ENCODE results near the gene CMIP. TPM values are rescaled to one million over a fixed set of nuclear protein-coding genes. Genes with fewer than 3 reads are reported as not detected.
A peak's percentile ranks its signal among the peaks of the same experiment; 100 is the strongest.

CMIP gene
- total and polyA plus RNA-seq, 10 of the 15 experiments (the other 5 are each of a cell fraction or from before 2014, with no cell fraction given), result 1.2 to 43.2 (median 4.4) TPM

DNA sequence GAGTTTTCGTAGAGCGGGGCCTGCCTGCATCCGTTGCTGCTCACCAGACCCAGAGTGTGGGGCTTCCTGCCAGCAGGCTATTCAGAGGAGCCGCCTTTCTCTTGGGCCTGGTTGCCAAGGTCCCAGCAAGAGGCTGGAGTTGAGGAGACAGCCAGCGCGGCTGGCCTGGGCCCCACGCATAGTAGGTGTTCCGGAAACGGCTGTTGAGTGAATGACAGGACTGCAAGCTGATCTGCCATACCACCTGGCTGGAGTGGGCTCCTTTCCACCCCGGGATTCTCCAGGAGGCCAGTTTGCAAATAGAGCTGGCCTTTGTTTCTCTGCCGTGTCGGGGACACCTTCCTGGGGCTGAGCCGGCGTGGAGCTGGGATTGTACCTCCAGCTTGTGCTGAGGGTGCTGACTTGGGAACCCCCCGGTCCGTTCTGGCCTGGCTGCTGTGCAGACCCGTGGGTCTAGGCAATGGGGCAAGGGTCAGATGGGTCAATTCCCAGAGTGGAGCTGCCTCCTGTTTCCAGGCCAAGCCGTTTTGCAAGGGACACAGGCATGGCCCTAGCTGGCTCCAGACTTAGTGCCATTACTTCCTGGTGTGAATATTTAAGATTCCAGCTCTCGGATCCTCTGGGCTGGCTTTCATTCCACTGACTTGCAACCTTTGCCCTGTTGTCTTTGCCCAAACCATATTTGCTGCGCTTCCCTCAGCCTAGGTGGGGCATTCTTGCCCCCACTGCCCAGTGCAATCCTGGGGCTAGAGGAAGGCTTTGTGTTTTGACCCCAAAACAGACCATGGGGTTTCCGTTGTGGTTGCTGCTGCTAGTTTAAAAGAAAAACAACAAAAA, 68.8 kb downstream of the CMIP start:
- peak overlapping the region; percentile 35 for H3K27ac ChIP-seq (ENCODE audit: control insufficient read depth, insufficient read depth)
- H3K9ac ChIP-seq (ENCODE audit: control insufficient read depth, insufficient read depth, low read length), result peak overlapping the region; percentile 16; the same call in 1 of the 2 replicates

More for the DNA sequence above, 68.8 kb downstream of the CMIP start:
- Histone ChIP-seq H3K79me2 (ENCODE audit: control insufficient read depth, insufficient read depth, low read length) (peaks cover 17% of the 10 kb centered on the region), H3K36me3 (ENCODE audit: control insufficient read depth in 2 of 2, insufficient read depth in 2 of 2, low read length in 1 of 2) (peaks cover 4 to 5% of the 10 kb centered on the region in 2 experiments; a peak in 3 of 4 replicates), H3K4me3 (peak overlapping the region; percentile 29; the same call in 1 of the 2 replicates), H2AFZ (ENCODE audit: control insufficient read depth, low read depth, low read length) (no peak overlapping the region), H3K27me3 (replicated peaks in 1 of 2; ENCODE audit: control insufficient read depth in 2 of 2, insufficient read depth in 2 of 2, low read length in 1 of 2) (no peaks in the 10 kb centered on the region), H3K9me3 (replicated peaks; ENCODE audit: control insufficient read depth, insufficient read depth, low read length) (no peaks in the 10 kb centered on the region; the same call in 1 of the 3 replicates), H3K4me2 (ENCODE audit: control insufficient read depth, insufficient read depth) (peak overlapping the region; percentile 77), H4K20me1 (ENCODE audit: control insufficient read depth, insufficient read depth) (no peaks in the 10 kb centered on the region; the same call in 1 of the 2 replicates), H3K4me1 (ENCODE audit: control insufficient read depth, insufficient read depth, low read length) (peaks cover 20% of the 10 kb centered on the region)
- WGBS (ENCODE audit: insufficient coverage, insufficient replicate concordance, low lambda C conversion rate, missing lambda C conversion rate), result 75% methylated on average over 21 of the region's 21 CpGs
- in situ Hi-C loops (cut with MboI), result no loop called here
- BruUV-seq (replicated peaks), result no TSS peak
- RAD21 ChIA-PET (ENCODE audit: unreplicated experiment), result interaction anchor here (0.6 to 1.2 kb wide), 4 partner anchors 30 to 94 kb away, joined by 3 read pairs; no protein-coding TSS in a partner anchor
- intact Hi-C loops (cut with micrococcal nuclease; ENCODE audit: unreplicated experiment), result no loop called here
- SMC1A ChIA-PET (ENCODE audit: uncharacterized antibody, unreplicated experiment), result interaction anchor here (0.8 to 2.2 kb wide), 7 partner anchors 16 to 104 kb away, joined by 3 to 9 read pairs (median 4); no protein-coding TSS in a partner anchor
- FAIRE-seq (no peak), DNase-seq (ENCODE audit: low read depth, low spot score) (no peak), ATAC-seq (peak; percentile 63)
- CTCF ChIA-PET, result interaction anchor here (0.9 to 2.5 kb wide), 2 partner anchors 8 to 14 kb away, joined by 3 to 10 read pairs; no protein-coding TSS in a partner anchor
- POLR2A ChIA-PET, result interaction anchor here (0.9 to 1.3 kb wide), 2 partner anchors 10 to 32 kb away, joined by 3 to 4 read pairs; no protein-coding TSS in a partner anchor
- TF ChIP-seq, protein P1, sequence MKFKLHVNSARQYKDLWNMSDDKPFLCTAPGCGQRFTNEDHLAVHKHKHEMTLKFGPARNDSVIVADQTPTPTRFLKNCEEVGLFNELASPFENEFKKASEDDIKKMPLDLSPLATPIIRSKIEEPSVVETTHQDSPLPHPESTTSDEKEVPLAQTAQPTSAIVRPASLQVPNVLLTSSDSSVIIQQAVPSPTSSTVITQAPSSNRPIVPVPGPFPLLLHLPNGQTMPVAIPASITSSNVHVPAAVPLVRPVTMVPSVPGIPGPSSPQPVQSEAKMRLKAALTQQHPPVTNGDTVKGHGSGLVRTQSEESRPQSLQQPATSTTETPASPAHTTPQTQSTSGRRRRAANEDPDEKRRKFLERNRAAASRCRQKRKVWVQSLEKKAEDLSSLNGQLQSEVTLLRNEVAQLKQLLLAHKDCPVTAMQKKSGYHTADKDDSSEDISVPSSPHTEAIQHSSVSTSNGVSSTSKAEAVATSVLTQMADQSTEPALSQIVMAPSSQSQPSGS (IDR thresholded peaks at IDR 0.05; ENCODE audit: low read length), result no peak
- TF ChIP-seq GATAD2B (conservative IDR thresholded peaks at IDR 0.05; ENCODE audit: low read depth), result 0 out of 2 replicates have a peak, but pooled peaks have one; percentile 13
- TF ChIP-seq DPF2 (IDR thresholded peaks at IDR 0.05), result peak; percentile 14; the same call in 1 of the 2 replicates
- TF ChIP-seq CREB1 (IDR thresholded peaks at IDR 0.05; ENCODE audit: low read depth), result 0 out of 2 replicates have a peak, but pooled peaks have one; percentile 20
- TF ChIP-seq HCFC1 (IDR thresholded peaks at IDR 0.05; ENCODE audit: low read length), result no peak
- no peak for TF ChIP-seq RELA (IDR thresholded peaks at IDR 0.05; ENCODE audit: borderline replicate concordance, partially characterized antibody)

Measured in GM12878 (cell line).